SK-N-MC (cell line): Measurements from ENCODE around the gene ALX3.

Source experiments
- EZH2 ChIP-seq: fragments of 200-600 bp; sonication (generic); IDR thresholded peaks from one replicate; pipeline ENCODE4 v1.6.1; 2017; ENCODE audit warnings: antibody characterized with exemption
- POLR2AphosphoS5 ChIP-seq: IDR thresholded peaks from 2 replicates; pipeline ENCODE4 v1.6.1; 2012; ENCODE audit warnings: mild to moderate bottlenecking, low read depth, low read length, borderline replicate concordance

- TF ChIP-seq POLR2AphosphoS5 = no peak
- TF ChIP-seq EZH2 = no peak
Observed at GRCh38 chr1:110097507-110098221, 27.2 kb upstream of the ALX3 start.
